ENCODE results near the gene WASHC4.

- TF ChIP-seq, protein P1, sequence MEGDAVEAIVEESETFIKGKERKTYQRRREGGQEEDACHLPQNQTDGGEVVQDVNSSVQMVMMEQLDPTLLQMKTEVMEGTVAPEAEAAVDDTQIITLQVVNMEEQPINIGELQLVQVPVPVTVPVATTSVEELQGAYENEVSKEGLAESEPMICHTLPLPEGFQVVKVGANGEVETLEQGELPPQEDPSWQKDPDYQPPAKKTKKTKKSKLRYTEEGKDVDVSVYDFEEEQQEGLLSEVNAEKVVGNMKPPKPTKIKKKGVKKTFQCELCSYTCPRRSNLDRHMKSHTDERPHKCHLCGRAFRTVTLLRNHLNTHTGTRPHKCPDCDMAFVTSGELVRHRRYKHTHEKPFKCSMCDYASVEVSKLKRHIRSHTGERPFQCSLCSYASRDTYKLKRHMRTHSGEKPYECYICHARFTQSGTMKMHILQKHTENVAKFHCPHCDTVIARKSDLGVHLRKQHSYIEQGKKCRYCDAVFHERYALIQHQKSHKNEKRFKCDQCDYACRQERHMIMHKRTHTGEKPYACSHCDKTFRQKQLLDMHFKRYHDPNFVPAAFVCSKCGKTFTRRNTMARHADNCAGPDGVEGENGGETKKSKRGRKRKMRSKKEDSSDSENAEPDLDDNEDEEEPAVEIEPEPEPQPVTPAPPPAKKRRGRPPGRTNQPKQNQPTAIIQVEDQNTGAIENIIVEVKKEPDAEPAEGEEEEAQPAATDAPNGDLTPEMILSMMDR (conservative IDR thresholded peaks at IDR 0.05; ENCODE audit: low read depth, low read length): no peak
- TF ChIP-seq EZH2 (IDR thresholded peaks at IDR 0.05; ENCODE audit: low read length, unreplicated experiment): no peak
Measured at GRCh38 chr12:105204916-105205315, 97.4 kb downstream of the WASHC4 start.
